ENCODE measurements around the gene GIPC1. TPM values are rescaled to one million over a fixed set of nuclear protein-coding genes. Genes with fewer than 3 reads are reported as not detected.

The GIPC1 gene
- total RNA-seq, 1 donor = 155 TPM

DNA sequence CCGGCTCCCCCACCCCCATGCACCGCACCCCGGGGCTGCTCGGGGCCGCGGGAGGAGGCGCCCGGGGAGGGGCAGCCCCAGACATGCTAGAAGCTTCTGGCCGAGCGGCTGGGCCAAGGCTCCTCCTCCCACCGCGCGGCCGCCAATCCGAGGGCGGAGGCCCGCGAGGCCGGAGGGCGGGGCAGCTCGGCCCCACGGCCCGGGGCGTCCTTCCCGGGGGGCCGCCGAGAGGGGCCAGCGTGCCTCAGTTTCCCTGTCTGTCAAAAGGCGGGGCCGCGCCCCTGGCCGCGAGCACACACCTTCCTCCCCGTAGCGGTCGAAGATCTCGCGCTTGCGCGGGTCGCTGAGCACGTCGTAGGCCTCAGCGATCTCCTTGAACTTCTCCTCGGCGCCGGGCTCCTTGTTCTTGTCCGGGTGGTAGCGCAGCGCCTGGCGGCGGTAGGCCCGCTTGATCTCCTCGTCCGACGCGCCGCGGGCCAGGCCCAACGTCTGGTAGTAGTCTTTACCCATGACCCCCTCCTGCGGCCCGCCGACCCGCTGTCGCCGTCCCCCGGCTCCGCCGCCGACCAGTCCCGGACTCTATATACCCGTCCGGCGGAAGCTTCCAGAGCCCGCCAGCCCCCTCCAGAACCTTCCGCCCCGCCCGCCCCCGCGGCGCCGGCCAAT is 22.0 kb upstream of the GIPC1 start, which contains the start of gene DNAJB1:
Gene DNAJB1 (minus strand): TSS at position 558 of the 666 bp plus-strand sequence. CDS start 48 bp downstream, at position 510.
- TF ChIP-seq, protein P1, sequence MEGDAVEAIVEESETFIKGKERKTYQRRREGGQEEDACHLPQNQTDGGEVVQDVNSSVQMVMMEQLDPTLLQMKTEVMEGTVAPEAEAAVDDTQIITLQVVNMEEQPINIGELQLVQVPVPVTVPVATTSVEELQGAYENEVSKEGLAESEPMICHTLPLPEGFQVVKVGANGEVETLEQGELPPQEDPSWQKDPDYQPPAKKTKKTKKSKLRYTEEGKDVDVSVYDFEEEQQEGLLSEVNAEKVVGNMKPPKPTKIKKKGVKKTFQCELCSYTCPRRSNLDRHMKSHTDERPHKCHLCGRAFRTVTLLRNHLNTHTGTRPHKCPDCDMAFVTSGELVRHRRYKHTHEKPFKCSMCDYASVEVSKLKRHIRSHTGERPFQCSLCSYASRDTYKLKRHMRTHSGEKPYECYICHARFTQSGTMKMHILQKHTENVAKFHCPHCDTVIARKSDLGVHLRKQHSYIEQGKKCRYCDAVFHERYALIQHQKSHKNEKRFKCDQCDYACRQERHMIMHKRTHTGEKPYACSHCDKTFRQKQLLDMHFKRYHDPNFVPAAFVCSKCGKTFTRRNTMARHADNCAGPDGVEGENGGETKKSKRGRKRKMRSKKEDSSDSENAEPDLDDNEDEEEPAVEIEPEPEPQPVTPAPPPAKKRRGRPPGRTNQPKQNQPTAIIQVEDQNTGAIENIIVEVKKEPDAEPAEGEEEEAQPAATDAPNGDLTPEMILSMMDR (IDR thresholded peaks at IDR 0.05; ENCODE audit: insufficient read depth, low read depth, low read length) = no peak
- peak within 1 kb of the TSS; percentile 93 for H3K4me3 ChIP-seq (ENCODE audit: low read depth, low read length)
- peak; percentile 80 for DNase-seq (ENCODE audit: low read depth)

DNA sequence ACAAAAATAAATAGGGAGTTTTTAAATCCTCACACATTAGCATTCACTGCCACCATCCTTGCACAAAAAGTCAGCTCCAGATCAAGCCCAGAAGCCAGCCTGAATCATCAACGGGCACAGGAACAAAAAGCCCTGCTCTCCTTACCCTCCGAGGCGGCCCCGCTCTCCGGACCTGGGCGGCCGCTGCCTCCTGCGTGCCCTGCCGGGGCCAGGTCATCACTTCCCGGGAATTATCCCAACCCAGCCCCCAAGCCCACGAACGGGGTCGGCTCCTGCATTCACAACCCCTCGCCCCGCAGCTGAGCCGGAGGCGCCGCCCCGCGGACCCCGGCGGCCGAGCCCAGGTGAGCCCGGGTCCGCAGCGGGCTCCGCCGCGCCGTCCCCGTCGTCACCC is 21.5 kb upstream of the GIPC1 start:
- peak overlapping the region; percentile 93 for H3K4me3 ChIP-seq (ENCODE audit: low read depth, low read length)
- no peak for DNase-seq (ENCODE audit: low read depth)
- TF ChIP-seq, protein P1 (IDR thresholded peaks at IDR 0.05; ENCODE audit: insufficient read depth, low read depth, low read length) = no peak

DNA sequence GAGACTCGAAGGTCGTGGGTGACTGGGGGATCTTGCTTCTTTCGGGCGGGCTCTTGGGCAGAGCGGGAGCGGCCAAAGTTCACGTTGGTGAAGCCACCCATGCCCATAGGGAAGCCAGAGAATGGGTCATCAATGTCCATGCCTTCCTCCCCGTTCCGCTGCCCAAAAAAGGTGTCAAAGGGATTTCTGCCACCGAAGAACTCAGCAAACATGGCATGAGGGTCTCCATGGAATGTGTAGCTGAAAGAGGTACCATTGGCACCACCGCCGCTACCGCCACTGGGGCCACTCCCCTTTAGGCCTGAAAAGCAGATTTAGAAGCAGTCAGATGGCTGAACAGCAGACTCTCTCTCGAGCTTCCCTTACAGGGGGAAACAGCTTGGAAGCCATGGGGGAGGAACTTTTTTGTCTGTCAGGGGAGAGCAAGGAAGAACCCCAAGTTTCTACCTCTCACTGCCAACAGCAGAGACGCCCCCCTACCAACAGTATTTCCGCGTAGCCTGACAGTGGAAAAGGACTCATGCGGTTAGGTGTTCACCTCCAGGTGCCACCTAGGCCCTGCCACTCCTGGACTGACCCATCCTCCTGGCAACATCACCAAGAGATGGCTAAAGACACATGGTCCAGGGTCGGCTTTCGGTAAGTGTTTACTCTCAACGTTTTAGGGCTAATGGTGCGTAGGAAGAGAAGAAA is 21.0 kb upstream of the GIPC1 start:
- TF ChIP-seq, protein P1 (IDR thresholded peaks at IDR 0.05; ENCODE audit: insufficient read depth, low read depth, low read length) = no peak
- no peak for DNase-seq (ENCODE audit: low read depth)
- H3K4me3 ChIP-seq (ENCODE audit: low read depth, low read length) = peak overlapping the region; percentile 93

GRCh38 chr19:14516048-14516534 is 20.2 kb upstream of the GIPC1 start:
- H3K4me3 ChIP-seq (ENCODE audit: low read depth, low read length) = peak overlapping the region; percentile 93
- TF ChIP-seq, protein P1 (IDR thresholded peaks at IDR 0.05; ENCODE audit: insufficient read depth, low read depth, low read length) = no peak
- DNase-seq (ENCODE audit: low read depth) = no peak

GRCh38 chr19:14515501-14516047 is 19.6 kb upstream of the GIPC1 start:
- peak overlapping the region; percentile 93 for H3K4me3 ChIP-seq (ENCODE audit: low read depth, low read length)
- TF ChIP-seq, protein P1 (IDR thresholded peaks at IDR 0.05; ENCODE audit: insufficient read depth, low read depth, low read length) = no peak
- DNase-seq (ENCODE audit: low read depth) = no peak

DNA sequence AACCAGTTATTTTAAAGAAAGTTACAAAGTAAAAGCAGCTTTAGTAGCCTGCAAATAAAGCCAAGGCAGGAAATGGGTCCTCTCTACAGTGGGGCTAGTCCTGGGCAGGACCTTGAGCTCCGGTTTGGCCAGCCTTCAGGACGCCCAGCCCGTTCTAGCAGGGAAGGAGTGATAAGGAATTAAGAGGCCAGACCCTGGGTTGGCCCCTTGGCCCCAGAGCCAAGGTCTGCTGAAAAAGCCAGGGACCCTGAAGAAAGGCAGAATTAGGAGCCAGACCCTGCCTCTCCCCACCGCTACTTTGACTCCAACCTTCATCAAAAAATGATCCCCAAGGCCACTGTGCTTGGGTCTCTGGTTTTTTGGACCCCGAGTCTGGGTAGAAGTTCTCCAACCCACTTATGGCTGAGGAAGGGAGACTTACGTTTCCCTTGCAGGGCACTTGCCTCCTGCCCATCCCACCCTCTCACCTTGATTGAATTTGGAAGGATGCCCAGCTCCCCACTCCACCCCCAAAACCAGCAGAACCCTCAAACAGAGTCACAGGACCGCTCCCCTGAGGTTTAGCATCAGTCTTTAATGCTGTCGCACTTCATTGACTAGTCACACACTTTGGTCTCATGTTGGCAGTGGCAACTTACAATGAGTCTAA is 18.4 kb upstream of the GIPC1 start:
- H3K4me3 ChIP-seq (ENCODE audit: low read depth, low read length) = no peak overlapping the region
- TF ChIP-seq, protein P1 (IDR thresholded peaks at IDR 0.05; ENCODE audit: insufficient read depth, low read depth, low read length) = no peak
- no peak for DNase-seq (ENCODE audit: low read depth)
